ENCODE data around the gene FIGLA. TPM values are rescaled to one million over a fixed set of nuclear protein-coding genes. Genes with fewer than 3 reads are reported as not detected.

Gene FIGLA
- total RNA-seq, 1 experiment from 2014 or later, result not detected

DNA sequence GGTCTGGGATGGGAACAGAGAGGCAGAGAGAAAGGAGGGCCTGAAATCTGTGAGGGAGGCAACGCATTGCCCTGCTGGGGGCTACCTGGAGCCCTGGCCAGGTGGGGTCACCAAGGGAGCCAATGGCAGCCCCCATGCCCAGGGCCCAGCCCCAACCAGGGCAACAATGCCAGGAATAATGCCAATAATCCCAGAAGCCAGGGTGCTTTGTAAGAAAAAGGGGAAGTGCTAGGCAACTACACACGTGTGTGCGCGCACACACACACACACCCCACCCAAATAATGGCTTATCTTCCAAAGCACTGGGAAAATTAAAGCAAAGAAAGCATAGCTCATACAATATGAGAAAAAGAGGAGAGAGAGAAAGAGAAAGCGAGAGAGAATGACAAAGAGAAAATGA, 36.9 kb upstream of the FIGLA start:
- Mint-ChIP-seq H3K27ac (ENCODE audit: unreplicated experiment) (no peak overlapping the region), H3K4me3 (ENCODE audit: low read depth, unreplicated experiment) (no peak overlapping the region), H3K36me3 (ENCODE audit: insufficient read depth, unreplicated experiment) (no peaks in the 10 kb centered on the region), H3K9me3 (ENCODE audit: low read depth, unreplicated experiment) (no peaks in the 10 kb centered on the region), H3K27me3 (ENCODE audit: unreplicated experiment) (peaks cover 93% of the 10 kb centered on the region), H3K4me1 (ENCODE audit: low read depth, unreplicated experiment) (no peaks in the 10 kb centered on the region)
- intact Hi-C loops (cut with micrococcal nuclease; ENCODE audit: unreplicated experiment), result no loop called here
- CTCF ChIA-PET, result no interaction called here
- TF ChIP-seq, protein P1, sequence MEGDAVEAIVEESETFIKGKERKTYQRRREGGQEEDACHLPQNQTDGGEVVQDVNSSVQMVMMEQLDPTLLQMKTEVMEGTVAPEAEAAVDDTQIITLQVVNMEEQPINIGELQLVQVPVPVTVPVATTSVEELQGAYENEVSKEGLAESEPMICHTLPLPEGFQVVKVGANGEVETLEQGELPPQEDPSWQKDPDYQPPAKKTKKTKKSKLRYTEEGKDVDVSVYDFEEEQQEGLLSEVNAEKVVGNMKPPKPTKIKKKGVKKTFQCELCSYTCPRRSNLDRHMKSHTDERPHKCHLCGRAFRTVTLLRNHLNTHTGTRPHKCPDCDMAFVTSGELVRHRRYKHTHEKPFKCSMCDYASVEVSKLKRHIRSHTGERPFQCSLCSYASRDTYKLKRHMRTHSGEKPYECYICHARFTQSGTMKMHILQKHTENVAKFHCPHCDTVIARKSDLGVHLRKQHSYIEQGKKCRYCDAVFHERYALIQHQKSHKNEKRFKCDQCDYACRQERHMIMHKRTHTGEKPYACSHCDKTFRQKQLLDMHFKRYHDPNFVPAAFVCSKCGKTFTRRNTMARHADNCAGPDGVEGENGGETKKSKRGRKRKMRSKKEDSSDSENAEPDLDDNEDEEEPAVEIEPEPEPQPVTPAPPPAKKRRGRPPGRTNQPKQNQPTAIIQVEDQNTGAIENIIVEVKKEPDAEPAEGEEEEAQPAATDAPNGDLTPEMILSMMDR (IDR thresholded peaks at IDR 0.05; ENCODE audit: unreplicated experiment), result no peak
- no TSS peak for BruUV-seq (replicated peaks)
- DNase-seq, result no peak

DNA sequence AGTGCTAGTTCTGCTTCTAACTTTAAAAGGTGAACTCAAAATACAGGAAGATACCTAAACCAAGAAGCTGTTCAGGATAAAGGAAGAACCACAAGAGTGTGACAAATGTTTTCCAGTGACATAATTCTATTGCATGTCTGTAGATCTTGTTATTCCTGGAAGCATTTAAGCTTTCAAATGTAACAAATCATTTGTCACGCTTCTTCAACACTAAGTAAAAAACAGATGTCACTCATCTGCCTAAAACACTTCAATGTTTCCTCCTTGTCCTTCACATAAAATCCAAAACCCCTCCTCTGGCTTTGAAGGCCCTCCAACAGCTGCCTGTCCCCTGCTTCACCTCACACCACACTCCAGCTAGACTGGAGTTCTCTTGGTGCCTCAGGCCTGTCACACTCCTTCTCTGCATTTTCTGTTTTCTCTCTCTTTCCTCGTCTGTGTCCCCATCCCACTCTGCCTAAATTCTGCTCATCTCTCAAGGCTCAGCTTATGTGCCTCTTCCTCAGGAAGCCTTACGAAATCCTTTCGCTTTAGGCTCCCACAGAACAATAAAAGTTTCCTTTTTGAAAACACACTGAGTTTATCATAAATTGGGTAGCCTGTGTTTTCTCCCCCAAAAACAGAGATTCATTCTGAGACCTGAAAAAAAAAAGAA, 36.4 kb upstream of the FIGLA start:
- no peak overlapping the region for H3K4me3 Mint-ChIP-seq (ENCODE audit: low read depth, unreplicated experiment)
- intact Hi-C loops (cut with micrococcal nuclease; ENCODE audit: unreplicated experiment), result no loop called here
- CTCF ChIA-PET, result no interaction called here

DNA sequence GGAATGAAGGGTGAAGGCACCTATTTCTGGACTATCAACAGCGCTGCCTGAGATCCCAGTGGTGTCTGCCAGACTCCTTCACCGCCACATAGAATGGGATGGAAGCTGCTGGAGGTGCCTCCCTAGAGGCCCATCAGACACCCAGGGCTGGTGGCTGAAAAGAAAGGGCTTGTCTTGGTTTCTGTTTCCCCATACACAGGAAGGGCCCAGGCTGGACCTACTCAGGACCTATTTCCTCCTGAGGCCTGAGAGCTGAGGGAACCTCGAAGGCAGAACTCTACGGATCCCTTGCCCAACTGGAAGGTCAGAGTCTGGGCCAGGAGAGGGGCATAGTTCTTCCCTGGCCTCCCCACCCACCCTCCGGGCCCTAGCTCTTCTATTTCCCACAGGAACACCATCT, 32.8 kb upstream of the FIGLA start:
- intact Hi-C loops (cut with micrococcal nuclease; ENCODE audit: unreplicated experiment), result no loop called here
- BruUV-seq (replicated peaks), result no TSS peak
- DNase-seq, result no peak
- Mint-ChIP-seq H3K9me3 (ENCODE audit: low read depth, unreplicated experiment) (no peaks in the 10 kb centered on the region), H3K4me3 (ENCODE audit: low read depth, unreplicated experiment) (no peak overlapping the region), H3K27me3 (ENCODE audit: unreplicated experiment) (peaks cover 91% of the 10 kb centered on the region), H3K36me3 (ENCODE audit: insufficient read depth, unreplicated experiment) (no peaks in the 10 kb centered on the region), H3K4me1 (ENCODE audit: low read depth, unreplicated experiment) (no peaks in the 10 kb centered on the region), H3K27ac (ENCODE audit: unreplicated experiment) (no peak overlapping the region)
- CTCF ChIA-PET, result no interaction called here
- TF ChIP-seq, protein P1 (IDR thresholded peaks at IDR 0.05; ENCODE audit: unreplicated experiment), result no peak

More for the DNA sequence above, 36.4 kb upstream of the FIGLA start:
- no peaks in the 10 kb centered on the region for H3K4me1 Mint-ChIP-seq (ENCODE audit: low read depth, unreplicated experiment)
- TF ChIP-seq, protein P1 (IDR thresholded peaks at IDR 0.05; ENCODE audit: unreplicated experiment), result no peak
- DNase-seq, result no peak
- no peaks in the 10 kb centered on the region for H3K36me3 Mint-ChIP-seq (ENCODE audit: insufficient read depth, unreplicated experiment)
- H3K27ac Mint-ChIP-seq (ENCODE audit: unreplicated experiment), result no peak overlapping the region
- H3K9me3 Mint-ChIP-seq (ENCODE audit: low read depth, unreplicated experiment), result no peaks in the 10 kb centered on the region
- BruUV-seq (replicated peaks), result no TSS peak
- peaks cover 91% of the 10 kb centered on the region for H3K27me3 Mint-ChIP-seq (ENCODE audit: unreplicated experiment)

DNA sequence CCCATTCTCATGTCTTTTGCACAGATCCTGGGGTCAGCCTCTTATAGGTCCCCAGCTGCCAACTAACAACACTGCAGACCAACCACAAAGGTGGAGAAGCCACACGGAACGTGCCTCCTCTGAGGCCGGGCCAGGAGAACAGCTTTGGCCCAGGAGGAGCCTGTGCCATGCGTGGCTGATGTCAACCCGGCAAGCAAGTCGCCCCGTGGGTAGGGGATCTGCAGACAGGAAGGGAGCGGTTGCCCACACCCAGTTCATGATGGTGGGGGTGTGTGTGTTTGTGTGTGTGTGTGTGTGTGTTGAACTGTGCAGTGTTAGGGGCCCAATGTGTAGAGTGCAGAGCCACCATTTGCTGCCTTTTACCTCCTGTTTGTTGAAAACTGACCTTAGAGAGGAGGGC, 32.4 kb upstream of the FIGLA start:
- no TSS peak for BruUV-seq (replicated peaks)
- no peak overlapping the region for H3K27ac Mint-ChIP-seq (ENCODE audit: unreplicated experiment)
- H3K4me1 Mint-ChIP-seq (ENCODE audit: low read depth, unreplicated experiment), result no peaks in the 10 kb centered on the region
- H3K27me3 Mint-ChIP-seq (ENCODE audit: unreplicated experiment), result peaks cover 91% of the 10 kb centered on the region
- CTCF ChIA-PET, result no interaction called here
- no peaks in the 10 kb centered on the region for H3K9me3 Mint-ChIP-seq (ENCODE audit: low read depth, unreplicated experiment)
- H3K4me3 Mint-ChIP-seq (ENCODE audit: low read depth, unreplicated experiment), result no peak overlapping the region
- DNase-seq, result no peak
- TF ChIP-seq, protein P1 (IDR thresholded peaks at IDR 0.05; ENCODE audit: unreplicated experiment), result no peak
- intact Hi-C loops (cut with micrococcal nuclease; ENCODE audit: unreplicated experiment), result no loop called here
- H3K36me3 Mint-ChIP-seq (ENCODE audit: insufficient read depth, unreplicated experiment), result no peaks in the 10 kb centered on the region

Data from Calu3 (cell line).